Retinal pigment epithelial cell (primary cell): ENCODE results near the gene KCNC1.

Experiments used
- DNase-seq: peaks from one replicate; pipeline ENCODE4 v3.0.0-alpha.2; 2010; ENCODE audit warnings: low read depth
- H3K4me3 ChIP-seq: 2 replicates; pipeline ENCODE4 v1.5.1; 2011; ENCODE audit warnings: mild to moderate bottlenecking, low read length, control low read depth, moderate library complexity
- TF ChIP-seq, protein P1 (sequence below): conservative IDR thresholded peaks from 2 replicates; pipeline ENCODE4 v1.5.1; 2011; ENCODE audit warnings: low read depth, low read length, control low read depth, inconsistent platforms

The KCNC1 gene

GRCh38 chr11:17801166-17801565, 66.6 kb downstream of the KCNC1 start:
- H3K4me3 ChIP-seq = no peak overlapping the region
- no peak for DNase-seq
- TF ChIP-seq, protein P1, sequence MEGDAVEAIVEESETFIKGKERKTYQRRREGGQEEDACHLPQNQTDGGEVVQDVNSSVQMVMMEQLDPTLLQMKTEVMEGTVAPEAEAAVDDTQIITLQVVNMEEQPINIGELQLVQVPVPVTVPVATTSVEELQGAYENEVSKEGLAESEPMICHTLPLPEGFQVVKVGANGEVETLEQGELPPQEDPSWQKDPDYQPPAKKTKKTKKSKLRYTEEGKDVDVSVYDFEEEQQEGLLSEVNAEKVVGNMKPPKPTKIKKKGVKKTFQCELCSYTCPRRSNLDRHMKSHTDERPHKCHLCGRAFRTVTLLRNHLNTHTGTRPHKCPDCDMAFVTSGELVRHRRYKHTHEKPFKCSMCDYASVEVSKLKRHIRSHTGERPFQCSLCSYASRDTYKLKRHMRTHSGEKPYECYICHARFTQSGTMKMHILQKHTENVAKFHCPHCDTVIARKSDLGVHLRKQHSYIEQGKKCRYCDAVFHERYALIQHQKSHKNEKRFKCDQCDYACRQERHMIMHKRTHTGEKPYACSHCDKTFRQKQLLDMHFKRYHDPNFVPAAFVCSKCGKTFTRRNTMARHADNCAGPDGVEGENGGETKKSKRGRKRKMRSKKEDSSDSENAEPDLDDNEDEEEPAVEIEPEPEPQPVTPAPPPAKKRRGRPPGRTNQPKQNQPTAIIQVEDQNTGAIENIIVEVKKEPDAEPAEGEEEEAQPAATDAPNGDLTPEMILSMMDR = no peak

DNA sequence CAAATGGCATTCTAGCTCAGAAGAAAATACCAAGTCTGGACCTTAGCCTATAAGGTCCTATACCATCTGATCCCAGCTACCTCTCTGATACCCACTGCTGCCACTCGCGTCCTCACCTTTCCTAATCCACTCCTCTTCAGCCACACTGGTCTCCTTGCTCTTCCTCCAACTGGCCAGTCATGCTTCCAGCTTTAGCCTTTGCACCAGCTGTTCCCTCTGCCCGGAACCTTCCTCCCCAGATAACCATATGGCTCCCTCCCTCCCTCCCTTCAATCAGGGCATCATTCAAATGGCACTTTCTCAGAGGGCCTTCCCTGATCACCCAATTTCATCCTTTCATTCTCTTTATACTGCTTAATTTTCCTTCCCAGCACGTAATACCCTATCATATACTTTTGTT, 67.9 kb downstream of the KCNC1 start:
- H3K4me3 ChIP-seq = no peak overlapping the region
- no peak for DNase-seq
- TF ChIP-seq, protein P1 = no peak

DNA sequence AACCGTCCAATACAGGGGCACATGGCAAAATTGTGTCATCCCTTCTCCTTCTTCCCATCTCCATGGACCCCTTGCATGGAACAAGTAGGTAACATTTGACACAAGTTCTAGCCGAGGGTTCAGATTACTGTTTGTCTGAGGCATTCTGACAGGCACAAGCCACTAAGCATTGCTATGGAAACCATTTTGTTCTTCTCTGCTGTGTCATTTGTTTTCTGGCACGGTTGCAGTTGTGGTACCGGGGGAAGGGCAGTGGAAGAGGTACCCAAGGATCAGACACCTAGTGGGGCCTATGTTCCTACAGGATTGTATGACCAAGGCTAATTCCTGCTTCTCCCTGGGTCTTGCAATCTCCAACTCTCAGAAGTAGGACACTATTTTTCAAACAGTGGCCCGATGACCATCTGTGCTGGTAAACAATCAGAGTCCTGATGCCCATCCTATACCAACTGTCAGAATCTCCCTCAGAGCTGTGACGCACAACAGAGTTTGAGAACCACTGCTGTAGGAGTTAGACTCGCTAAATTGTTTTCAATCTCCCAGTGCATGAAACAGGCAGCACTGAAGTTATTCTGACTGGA, 69.3 kb downstream of the KCNC1 start:
- TF ChIP-seq, protein P1 = no peak
- H3K4me3 ChIP-seq = no peak overlapping the region
- DNase-seq = no peak

GRCh38 chr11:17805043-17805442, 70.5 kb downstream of the KCNC1 start:
- TF ChIP-seq, protein P1 = no peak
- DNase-seq = no peak
- no peak overlapping the region for H3K4me3 ChIP-seq

GRCh38 chr11:17805873-17806272, 71.3 kb downstream of the KCNC1 start:
- no peak for DNase-seq
- H3K4me3 ChIP-seq = no peak overlapping the region
- TF ChIP-seq, protein P1 = no peak

GRCh38 chr11:17807034-17807433, 72.5 kb downstream of the KCNC1 start:
- DNase-seq = no peak
- H3K4me3 ChIP-seq = no peak overlapping the region

DNA sequence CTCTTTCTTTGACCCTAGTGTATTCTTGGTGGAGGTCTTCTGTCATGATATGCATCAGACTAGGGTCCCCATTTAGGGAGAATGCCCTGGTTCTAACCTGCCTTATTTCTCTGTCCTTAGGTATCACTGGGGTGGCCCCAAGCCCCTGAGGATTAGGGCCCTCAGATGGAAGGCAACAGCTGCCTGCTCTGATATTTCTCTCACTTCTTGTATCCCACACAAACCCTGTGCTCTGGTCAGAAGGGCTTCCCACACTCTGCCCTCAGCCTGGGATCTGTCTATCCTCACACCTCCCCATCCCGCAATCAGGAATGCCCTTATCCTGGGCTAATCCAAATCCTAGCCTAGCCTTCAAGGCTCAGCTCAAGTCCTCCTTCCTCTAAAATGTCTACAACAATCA, 75.5 kb downstream of the KCNC1 start:
- TF ChIP-seq, protein P1 = no peak
- no peak overlapping the region for H3K4me3 ChIP-seq
- DNase-seq = no peak

More at GRCh38 chr11:17807034-17807433, 72.5 kb downstream of the KCNC1 start:
- TF ChIP-seq, protein P1 = no peak
